ENCODE data around the gene IGSF5. TPM values are rescaled to one million over a fixed set of nuclear protein-coding genes. Genes with fewer than 3 reads are reported as not detected.
A peak's percentile ranks its signal among the peaks of the same experiment; 100 is the strongest.

The IGSF5 gene
- total RNA-seq, 1 experiment from 2014 or later, result 0.33 TPM

GRCh38 chr21:39775816-39776215, 30.8 kb downstream of the IGSF5 start:
- Mint-ChIP-seq H3K27ac (ENCODE audit: unreplicated experiment) (no peak overlapping the region), H3K4me1 (ENCODE audit: low read depth, unreplicated experiment) (no peaks in the 10 kb centered on the region)

GRCh38 chr21:39776589-39776988, 31.6 kb downstream of the IGSF5 start:
- CTCF ChIA-PET, result no interaction called here
- TF ChIP-seq CTCF (IDR thresholded peaks at IDR 0.05; ENCODE audit: unreplicated experiment), result no peak
- H3K4me3 Mint-ChIP-seq (ENCODE audit: low read depth, unreplicated experiment), result no peak overlapping the region
- peaks cover 5% of the 10 kb centered on the region for H3K27me3 Mint-ChIP-seq (ENCODE audit: unreplicated experiment)
- H3K27ac Mint-ChIP-seq (ENCODE audit: unreplicated experiment), result no peak overlapping the region
- H3K36me3 Mint-ChIP-seq (ENCODE audit: insufficient read depth, unreplicated experiment), result no peaks in the 10 kb centered on the region
- no peak for DNase-seq
- BruUV-seq (replicated peaks), result no TSS peak
- H3K4me1 Mint-ChIP-seq (ENCODE audit: low read depth, unreplicated experiment), result no peaks in the 10 kb centered on the region
- intact Hi-C loops (cut with micrococcal nuclease; ENCODE audit: unreplicated experiment), result no loop called here
- H3K9me3 Mint-ChIP-seq (ENCODE audit: low read depth, unreplicated experiment), result peaks cover 3% of the 10 kb centered on the region

More at GRCh38 chr21:39775816-39776215, 30.8 kb downstream of the IGSF5 start:
- no peak for TF ChIP-seq CTCF (IDR thresholded peaks at IDR 0.05; ENCODE audit: unreplicated experiment)
- no TSS peak for BruUV-seq (replicated peaks)
- CTCF ChIA-PET, result no interaction called here
- Mint-ChIP-seq H3K27me3 (ENCODE audit: unreplicated experiment) (no peaks in the 10 kb centered on the region), H3K36me3 (ENCODE audit: insufficient read depth, unreplicated experiment) (no peaks in the 10 kb centered on the region), H3K4me3 (ENCODE audit: low read depth, unreplicated experiment) (no peak overlapping the region), H3K9me3 (ENCODE audit: low read depth, unreplicated experiment) (peaks cover 3% of the 10 kb centered on the region)
- no peak for DNase-seq
- intact Hi-C loops (cut with micrococcal nuclease; ENCODE audit: unreplicated experiment), result no loop called here

GRCh38 chr21:39781331-39781730, 36.3 kb downstream of the IGSF5 start:
- CTCF ChIA-PET, result no interaction called here
- H3K9me3 Mint-ChIP-seq (ENCODE audit: low read depth, unreplicated experiment), result no peaks in the 10 kb centered on the region
- no peaks in the 10 kb centered on the region for H3K4me1 Mint-ChIP-seq (ENCODE audit: low read depth, unreplicated experiment)
- DNase-seq, result no peak
- no peak for TF ChIP-seq CTCF (IDR thresholded peaks at IDR 0.05; ENCODE audit: unreplicated experiment)
- intact Hi-C loops (cut with micrococcal nuclease; ENCODE audit: unreplicated experiment), result no loop called here
- H3K4me3 Mint-ChIP-seq (ENCODE audit: low read depth, unreplicated experiment), result no peak overlapping the region
- no peak overlapping the region for H3K27ac Mint-ChIP-seq (ENCODE audit: unreplicated experiment)
- BruUV-seq (replicated peaks), result no TSS peak
- H3K36me3 Mint-ChIP-seq (ENCODE audit: insufficient read depth, unreplicated experiment), result no peaks in the 10 kb centered on the region
- peaks cover 23% of the 10 kb centered on the region for H3K27me3 Mint-ChIP-seq (ENCODE audit: unreplicated experiment)

- Mint-ChIP-seq H3K36me3 (ENCODE audit: insufficient read depth, unreplicated experiment) (peaks cover 4% of the 10 kb centered on the region), H3K9me3 (ENCODE audit: low read depth, unreplicated experiment) (no peaks in the 10 kb centered on the region), H3K4me1 (ENCODE audit: low read depth, unreplicated experiment) (no peaks in the 10 kb centered on the region), H3K27ac (ENCODE audit: unreplicated experiment) (no peak overlapping the region), H3K27me3 (ENCODE audit: unreplicated experiment) (peaks cover 16% of the 10 kb centered on the region), H3K4me3 (ENCODE audit: low read depth, unreplicated experiment) (no peak overlapping the region)
- peak; percentile 73 for DNase-seq
- intact Hi-C loops (cut with micrococcal nuclease; ENCODE audit: unreplicated experiment), result loop anchor here (1.0 to 2.0 kb wide), 3 partner anchors 78 to 333 kb away; partner anchors contain the start of gene PCP4
- CTCF ChIA-PET, result interaction anchor here (0.6 to 1.9 kb wide), 4 partner anchors 9 to 332 kb away, joined by 3 to 13 read pairs (median 4); no protein-coding TSS in a partner anchor
- peak; percentile 55 for TF ChIP-seq CTCF (IDR thresholded peaks at IDR 0.05; ENCODE audit: unreplicated experiment)
- no TSS peak for BruUV-seq (replicated peaks)
Measured at GRCh38 chr21:39788383-39788782, 43.4 kb downstream of the IGSF5 start.

Data from Calu3 (cell line).